DND-41 (cell line): Measurements from ENCODE around the gene COL6A2.

Experiments used
- CTCF ChIP-seq: IDR thresholded peaks from 2 replicates; pipeline ENCODE4 v1.5.1; 2012; ENCODE audit warnings: borderline replicate concordance, low read length, moderate library complexity, mild to moderate bottlenecking; ENCODE audit not compliant: poor library complexity, severe bottlenecking; ENCODE audit errors: extremely low read depth
- EZH2 ChIP-seq: IDR thresholded peaks from 3 replicates; pipeline ENCODE4 v1.6.1; 2012; ENCODE audit warnings: borderline replicate concordance, low read depth, mild to moderate bottlenecking, moderate library complexity, low read length, inconsistent platforms; ENCODE audit not compliant: severe bottlenecking

- TF ChIP-seq EZH2 (no peak), CTCF (no peak)
Observed at GRCh38 chr21:46131588-46131837, 33.6 kb downstream of the COL6A2 start.
